ENCODE results near the gene RCN1.
"Not testable (repeated sequence)": the region's sequence is repeated elsewhere in the genome, so short reads cannot be mapped to it uniquely, and the experiment has no call there.

The RCN1 gene

DNA sequence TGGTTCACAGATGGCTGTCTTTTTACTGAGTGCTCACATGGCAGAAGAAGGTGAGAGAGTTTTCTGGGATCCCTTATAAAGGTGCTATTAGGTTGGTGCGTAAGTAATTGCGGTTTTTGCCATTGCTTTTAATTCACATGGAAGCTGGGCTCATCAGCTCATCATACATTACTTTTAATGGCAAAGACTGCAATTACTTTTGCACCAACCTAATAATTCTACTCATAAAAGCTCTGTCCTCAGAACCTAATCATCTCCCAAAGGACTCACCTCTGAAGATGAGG lies 23.0 kb downstream of the RCN1 start:
- no peak for DNase-seq

DNA sequence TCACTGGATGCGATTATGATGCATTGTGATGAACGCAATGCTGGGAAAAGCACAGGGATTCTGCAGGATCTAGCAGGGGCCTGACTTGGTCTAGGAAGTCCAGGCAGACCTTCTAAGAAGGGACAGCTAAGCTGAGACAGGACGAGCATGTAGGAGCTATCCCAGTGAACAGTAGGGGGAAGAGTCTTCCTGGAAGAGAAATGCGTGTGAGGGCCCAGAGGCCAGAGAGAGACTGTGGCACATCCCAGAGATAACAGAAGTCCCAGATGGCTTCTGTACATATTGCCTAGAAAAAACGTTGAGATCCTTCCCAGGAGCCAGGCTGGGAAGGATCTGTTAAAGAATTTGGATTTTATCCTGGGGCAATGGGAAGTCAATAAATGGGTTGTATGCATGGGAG lies 24.6 kb downstream of the RCN1 start:
- no peak for DNase-seq

DNA sequence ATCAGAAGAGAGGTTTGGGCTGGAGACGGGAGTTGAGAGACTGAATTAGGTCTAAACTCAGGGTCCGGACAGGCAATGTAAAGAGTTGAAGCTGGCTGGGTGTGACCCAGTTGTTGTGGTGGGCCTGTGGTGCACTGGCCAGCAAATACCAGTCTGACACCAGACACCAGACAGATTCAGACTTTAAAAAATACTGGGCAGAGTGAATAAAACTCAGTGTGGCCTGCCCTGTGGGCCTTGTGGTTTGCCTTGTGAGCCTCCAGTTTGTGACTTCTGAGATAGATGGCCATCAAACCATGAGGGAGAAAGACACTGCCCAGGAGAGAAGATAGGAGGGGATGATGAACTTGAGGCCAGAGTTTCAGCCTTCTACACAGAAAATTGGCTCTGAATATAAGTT lies 25.8 kb downstream of the RCN1 start:
- no peak for DNase-seq

DNA sequence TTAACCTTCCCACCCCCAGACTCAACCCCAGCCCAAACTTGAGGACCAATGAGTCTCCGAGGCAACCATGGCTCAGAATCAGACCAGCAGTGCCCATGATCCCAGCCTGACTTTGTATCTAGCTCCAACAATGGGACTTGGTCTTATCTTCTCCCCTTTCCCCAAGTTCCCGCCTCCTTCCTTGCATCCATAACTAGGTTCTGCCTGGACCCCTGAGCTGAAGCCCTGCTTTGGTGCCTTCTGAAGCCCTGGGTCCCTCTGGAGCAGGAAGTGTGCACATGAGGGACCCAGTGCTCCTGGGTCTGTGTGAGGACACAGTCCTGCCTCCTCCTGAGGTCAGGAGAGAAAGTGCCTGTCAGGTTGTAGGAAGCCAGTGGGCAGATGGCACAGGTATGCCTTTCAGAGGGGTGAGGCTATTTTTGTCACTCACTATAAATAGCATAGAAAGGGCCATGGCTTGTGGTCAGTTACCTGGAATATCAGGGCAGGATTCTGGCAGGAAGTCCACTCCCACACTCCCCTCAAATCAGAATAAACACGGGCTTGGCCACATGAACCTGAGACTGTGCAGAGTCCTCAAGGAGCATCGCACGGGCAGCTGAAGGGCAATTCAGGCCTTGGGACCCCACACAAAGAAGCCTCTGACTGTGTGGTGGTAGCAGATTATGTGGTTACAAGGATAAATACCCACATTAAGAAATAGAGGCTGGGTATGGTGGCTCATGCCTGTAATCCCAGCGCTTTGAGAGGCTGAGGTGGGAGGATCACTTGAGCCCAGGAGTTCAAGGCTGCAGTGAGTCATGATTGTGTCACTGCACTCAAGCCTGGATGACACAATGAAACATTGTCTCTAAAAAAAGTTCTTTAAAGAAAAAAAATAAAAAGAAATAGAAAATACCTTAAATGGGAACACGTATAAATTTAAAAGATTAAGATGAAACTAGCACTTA lies 27.4 kb downstream of the RCN1 start:
- no peak for DNase-seq

DNA sequence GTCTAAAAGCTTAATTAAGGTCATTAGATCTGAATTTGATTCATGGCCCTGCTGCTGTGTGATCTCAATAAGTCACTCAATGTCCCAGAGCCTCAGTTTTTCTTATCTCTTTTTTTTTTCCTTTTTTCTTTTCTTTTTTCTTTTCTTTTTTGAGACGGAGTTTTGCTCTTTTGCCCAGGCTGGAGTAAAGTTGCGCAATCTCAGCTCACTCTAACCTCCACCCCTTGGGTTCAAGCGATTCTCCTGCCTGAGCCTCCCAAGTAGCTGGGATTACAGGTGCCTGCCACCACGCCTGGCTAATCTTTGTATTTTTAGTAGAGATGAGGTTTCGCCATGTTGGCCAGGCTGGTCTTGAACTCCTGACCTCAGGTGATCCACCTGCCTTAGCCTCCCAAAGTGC lies 28.3 kb downstream of the RCN1 start:
- not testable (repeated sequence) for DNase-seq

DNA sequence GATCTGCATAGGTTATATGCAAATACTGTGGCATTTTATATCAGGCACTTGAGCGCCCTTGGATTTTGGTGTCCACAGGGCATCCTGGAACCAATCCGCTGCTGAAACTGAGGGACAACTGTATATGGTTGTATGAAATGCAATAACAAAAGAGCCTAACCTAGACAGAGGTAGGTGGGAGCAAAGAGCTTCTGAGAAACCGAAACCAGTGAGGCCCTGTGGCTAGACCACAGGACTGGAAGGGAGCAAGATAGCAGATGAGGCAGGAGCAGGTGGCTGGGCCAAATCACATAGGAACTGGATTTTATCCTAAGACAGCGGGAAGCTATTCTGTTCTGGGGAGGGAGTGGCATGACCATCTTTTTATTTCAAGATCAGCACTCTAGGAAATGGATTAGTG lies 30.1 kb downstream of the RCN1 start:
- no peak for DNase-seq

DNA sequence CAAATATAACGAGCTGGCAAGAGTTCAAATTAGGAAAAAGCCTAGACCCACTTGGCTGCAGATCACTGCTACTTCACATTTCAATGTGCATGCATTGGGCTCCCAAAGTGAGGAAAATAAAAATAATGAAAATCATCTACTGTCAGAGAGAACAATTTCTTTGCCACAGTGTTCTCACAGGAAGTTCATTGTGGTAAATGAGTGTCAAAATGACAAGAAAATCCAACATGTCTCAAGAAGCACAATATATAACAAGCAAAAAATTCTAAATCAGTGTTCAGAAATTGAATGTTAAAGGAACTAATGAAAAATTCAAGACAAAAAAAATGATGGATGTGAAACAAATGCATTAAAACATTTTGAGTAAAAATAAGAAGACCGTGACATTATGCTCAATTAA lies 31.3 kb downstream of the RCN1 start:
- DNase-seq, result no peak

DNA sequence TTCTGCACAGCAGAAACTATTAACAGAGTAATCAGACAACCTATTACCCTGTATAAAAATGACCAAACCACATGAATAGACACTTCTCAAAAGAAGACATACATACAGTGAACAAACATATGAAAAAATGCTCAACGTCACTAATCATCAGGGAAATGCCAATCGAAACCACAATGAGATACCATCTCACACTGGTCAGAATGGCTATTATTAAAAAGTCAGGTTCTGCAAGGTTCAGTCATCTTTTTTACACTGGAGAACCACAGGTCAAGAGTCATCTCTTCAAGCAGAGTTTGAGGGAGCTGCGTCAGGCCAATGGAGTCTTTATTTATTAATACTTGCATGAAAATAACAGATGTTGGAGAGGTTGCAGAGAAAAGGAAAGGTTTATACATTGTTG lies 40.4 kb downstream of the RCN1 start:
- no peak for DNase-seq

DNA sequence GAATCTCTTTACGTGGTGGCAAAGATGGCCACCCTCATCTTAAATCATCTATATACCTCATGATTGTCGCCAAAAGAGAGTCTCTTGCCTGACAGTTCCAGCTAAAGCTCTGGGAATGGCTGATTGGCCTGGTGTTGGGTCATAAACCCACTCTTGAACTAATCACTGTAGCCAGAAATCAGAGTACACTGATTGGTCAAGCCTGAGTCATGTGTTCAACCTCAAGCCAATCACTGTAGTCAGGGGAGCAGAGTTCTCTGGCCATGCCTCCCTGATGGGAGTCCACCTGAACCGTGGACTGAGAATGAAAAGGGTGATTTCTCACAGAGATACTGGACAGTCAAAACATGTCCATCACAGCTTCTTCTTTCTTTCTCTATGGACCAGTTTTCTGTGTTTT lies 45.8 kb downstream of the RCN1 start:
- DNase-seq, result no peak

DNA sequence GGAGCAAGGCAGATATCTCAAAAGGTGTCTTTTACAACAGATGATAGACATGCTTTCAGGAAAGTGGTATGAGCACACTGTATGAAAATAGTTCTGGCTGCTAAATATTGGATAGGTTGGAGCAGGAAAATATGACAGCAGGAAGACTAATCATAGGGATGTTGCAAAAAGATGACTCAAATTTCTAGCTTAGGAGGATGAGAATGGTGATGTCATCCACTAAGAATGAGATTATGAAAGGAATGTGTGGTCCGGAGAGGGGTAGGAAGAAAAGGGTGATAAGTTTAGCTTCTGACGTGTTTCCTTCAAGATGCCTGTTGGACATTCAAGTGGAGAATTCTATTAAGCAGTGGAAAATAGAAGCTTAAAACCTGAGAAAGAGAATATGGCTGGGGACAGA lies 46.4 kb downstream of the RCN1 start:
- DNase-seq, result no peak

DNA sequence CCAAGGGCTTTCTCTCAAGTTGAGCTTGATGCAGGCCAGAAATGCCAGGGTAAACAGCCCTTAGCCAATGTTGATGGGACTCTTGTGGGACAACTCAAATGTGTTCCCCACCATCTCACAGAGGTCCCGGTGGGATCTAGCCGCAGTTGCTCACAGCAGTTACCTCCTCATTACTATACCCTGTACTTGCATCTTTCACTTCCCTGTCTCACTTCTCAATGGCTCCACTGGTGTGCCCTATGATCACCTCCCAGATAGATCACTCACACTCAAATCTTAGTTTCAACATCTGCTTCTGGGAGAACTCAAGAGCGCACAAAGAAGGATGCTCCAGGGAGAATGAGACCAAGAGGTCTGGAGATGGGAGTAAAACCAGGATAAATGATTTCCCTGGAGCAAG lies 47.0 kb downstream of the RCN1 start:
- no peak for DNase-seq

DNA sequence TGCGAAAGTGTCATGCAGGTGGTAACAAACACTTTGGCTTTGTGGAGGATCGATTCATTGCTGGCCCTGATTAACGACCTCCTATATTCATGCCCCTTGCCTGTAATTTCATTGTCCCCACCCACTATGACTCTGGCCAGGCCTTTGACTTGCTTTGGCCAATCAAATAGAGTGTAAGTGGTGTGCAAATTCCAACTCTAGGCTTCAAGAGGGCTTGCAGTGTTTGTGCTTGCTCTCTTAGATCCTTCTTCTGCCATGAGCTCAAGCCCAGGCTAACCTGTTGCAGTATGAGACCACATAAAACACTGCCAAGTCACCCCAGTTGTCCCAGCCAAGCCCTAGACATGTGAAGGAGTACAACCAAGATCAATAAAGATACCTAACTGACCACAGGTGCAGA lies 48.0 kb downstream of the RCN1 start:
- no peak for DNase-seq

DNA sequence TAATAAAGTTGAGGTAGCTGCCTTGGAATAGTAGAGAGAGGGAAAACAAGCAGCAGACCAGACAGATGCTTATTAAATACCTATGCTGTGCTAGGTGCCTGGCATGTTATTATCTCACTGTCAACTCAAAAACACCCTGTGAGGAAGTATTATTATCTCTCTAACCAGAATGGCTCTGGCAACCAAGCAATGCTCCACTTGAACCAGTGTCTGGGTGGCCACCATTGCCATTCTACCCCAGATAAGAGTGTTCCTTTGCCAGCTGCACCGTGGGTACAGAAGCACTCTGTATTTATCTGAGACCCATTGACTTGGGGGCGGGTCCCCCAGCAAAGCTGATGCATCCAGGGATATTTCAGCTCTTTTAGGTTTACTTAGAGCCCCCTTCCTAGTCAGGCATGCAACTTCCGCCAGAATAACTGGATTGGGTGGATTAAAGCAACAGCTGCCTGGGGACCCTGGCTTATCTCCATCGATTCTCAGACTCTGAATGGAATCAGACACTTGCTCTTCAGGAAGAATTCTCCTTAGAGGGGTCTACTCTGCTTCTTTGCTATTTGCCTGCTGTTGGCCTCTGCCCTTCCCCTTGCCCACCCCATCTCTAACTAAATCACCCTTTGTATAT lies 49.1 kb downstream of the RCN1 start:
- no peak for DNase-seq

DNA sequence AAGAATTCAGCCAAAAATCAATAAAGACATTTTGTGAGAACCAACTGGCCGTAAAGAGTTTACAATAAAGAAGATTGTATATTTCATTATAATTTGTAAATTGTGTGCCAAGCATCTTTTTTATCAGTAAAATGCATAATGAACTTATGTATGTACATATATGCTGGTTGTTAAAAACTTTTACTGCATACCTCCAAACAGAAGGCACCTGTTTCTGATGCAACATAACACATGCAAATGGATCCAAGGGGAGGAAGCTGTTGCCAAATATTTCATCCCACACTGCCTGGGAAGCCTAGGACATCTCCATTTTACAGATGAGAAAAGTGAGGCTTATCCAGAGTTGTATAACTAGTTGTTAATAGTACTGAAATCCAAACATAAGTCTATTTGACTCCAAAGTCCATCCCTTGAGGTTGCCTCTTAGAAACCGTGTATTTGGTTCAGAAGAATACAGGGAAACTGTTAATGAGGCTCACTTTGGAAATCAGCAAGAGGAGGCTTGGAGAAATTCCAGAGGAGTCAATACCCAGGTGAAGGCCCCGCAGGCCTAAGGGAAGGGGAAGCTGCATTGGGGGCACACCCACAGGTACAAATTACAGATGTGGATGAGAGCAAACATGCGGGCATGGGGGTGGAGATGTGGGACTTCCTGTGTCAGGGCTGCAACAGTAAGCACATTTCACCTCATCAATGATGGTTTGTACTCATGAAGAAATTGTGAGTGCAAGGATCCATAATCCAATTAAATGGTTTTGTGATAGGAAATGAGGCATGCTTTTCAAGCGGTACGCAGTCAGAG lies 51.1 kb downstream of the RCN1 start:
- no peak for DNase-seq

DNA sequence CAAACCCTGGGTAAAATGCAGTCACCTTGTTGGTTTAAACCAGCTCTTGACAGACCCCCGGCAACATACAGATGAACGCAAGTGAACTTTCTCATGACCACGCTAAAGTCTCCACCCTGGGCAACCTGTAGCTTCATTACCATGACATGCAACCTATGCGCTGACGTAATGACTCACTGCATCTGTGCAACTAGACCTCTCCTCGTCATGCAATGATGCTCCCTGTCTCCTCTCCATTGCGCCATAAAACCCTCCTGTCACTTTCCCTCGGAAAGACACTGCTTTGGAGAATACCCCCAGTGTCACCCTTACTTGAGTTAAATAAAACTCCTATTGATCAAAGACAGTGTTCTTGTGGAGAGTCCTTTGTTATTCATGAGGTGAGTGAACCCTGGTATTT lies 52.5 kb downstream of the RCN1 start:
- no peak for DNase-seq

DNA sequence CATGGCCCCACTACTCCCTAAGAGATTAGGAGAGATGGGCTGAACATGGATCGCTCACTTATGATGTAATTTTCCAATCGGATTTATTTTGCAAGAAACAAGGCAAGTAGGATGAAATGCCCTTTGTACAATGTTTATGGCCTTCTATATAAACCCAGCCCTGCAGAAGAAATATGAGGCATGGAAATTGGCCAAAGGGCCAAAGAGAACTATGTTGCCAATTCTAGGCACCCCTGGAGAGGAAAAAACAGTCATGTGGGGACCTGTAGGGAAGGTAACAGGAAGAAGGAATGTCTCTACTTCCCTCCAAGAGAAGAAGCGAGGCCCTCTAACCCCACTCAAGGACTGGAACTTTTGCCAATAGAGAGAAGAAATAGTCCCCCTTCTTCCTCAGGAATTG lies 54.4 kb downstream of the RCN1 start:
- no peak for DNase-seq

DNA sequence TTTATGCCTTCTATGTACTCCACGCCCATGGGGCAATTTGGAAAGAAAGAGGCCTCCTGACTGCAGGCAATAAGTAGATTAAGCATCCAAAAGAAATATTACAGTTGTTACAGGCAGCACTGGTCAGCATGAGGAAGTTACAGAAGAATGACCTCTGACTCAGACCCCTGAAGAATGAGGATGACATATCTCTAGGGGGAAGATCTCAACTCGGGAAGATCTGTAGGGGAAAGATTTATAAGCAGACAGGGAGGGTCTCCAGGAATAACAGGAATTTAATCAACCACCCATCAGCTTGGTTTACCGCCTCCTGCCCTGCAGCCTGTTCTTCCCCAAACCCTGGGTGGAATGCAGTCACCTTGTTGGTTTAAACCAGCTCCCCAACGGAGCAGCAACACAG lies 58.0 kb downstream of the RCN1 start:
- no peak for DNase-seq

DNA sequence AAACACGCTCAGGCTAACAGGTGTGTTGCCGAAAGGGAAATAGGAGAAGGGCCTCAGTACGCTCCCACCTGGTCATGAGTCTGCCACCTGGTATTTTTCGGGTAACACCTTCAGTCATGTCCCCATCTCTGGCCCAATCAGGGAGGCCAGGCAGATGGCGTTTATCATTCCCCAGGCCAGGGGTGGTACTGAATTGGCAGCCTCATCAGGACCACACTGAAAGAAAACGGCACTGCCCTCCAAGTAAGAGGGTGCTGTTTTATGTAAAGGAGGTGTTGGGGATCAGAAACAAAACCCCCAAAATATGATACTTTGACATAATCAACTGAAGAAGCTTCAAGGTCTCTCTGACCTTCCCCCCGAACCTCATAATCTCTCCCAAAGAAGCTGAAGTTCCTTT lies 58.9 kb downstream of the RCN1 start:
- no peak for DNase-seq

DNA sequence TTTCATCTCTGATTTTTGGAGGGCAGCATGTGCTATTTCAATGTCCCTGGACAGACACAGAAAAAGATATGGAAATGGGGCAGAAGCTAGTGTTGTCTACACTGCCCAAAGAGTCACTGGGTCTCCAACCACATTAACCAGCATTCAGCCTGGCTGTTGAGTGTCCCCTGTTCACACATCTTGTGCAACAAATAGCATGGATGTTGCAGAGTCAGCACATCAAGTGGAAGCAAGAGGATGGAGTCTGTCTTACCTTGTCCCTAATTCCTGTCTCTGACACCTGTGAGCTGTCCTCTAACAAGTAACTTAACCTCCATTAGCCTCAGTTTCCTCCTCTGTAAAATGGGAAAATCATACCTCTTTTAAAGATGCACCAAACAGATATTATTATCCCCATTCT lies 60.2 kb downstream of the RCN1 start:
- no peak for DNase-seq

DNA sequence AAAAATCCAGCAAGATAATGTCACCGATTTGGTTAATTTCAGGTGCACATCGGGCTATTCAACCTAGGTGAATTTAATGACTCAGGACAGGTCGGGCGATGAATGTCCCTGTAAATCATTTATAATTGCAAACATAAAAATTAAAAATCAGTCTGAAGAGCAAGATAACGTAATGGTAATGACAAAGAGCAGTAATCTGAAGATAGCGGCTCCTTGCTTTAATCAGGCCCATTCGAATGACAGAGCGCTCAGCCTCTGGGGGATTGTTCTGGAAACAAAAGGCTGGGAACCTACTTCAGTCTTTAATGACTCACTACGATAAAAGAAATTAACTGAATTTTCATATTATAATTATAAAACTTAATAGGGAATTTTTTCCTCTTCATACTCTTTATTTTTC lies 61.3 kb downstream of the RCN1 start:
- no peak for DNase-seq

DNA sequence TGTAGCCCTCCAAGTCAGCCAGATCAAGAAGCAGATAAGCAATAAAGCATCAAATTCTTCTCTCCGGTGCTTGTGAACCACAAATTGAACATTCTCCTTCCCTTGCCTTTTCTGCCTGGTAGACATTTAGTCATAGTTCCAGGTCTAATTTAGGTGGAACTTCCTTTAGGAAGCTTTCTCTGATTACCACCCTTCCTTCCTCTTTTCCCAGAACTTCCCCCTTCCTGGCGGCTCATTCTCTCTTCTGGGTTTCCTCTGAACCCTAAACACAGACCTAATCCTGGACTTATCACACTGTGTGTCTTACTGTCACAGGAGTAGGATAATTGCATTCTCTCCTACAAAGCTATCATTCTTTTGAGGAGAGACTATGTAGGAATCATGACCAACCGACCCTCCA lies 61.9 kb downstream of the RCN1 start:
- no peak for DNase-seq

DNA sequence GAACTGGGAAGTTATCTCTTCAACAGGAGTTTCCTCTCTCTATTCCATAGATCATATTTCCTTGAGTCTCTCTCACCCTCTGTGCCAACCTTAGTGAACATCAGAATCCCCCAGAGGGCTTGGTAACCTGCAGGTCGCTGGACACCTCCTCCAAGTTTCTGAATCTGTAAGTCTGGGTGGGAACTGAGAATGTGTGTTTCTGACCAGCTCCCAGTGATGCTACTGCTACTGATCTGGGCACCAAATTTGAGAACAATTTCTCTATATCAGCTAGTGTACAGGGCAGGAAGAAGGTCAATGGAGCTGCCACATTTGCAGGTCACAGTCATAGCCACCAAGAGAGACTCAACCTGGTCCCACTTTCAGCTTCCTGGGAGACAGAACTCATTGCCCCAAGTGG lies 62.9 kb downstream of the RCN1 start:
- no peak for DNase-seq

DNA sequence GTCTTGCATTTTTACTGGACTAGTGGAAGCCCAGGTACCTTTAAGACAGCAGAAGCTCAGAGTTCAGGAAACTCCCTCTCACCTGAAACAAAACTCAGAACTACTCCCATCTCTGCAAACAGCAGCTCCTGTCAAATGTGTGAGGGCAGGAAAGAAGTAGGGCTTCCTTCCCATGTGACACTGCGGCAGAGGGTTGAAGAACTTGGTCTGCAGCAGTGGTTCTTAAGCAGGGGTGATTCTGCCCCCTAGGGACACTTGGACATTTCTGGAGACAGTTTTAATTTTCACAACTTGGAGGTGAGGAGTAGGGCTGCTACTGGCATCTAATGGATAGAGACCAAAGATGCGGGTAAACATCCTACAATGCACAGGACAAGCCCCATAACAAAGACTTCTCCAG lies 63.4 kb downstream of the RCN1 start:
- DNase-seq, result no peak

All from GOT3 (cell line).